Measurements from ENCODE around the gene STK32B. TPM values are rescaled to one million over a fixed set of nuclear protein-coding genes. Genes with fewer than 3 reads are reported as not detected.
"Not testable (repeated sequence)": the region's sequence is repeated elsewhere in the genome, so short reads cannot be mapped to it uniquely, and the experiment has no call there.

Gene STK32B
- total and polyA plus RNA-seq, 2 of the 4 experiments (the other 2 are of a cell fraction), result 5.5 to 6.3 TPM

DNA sequence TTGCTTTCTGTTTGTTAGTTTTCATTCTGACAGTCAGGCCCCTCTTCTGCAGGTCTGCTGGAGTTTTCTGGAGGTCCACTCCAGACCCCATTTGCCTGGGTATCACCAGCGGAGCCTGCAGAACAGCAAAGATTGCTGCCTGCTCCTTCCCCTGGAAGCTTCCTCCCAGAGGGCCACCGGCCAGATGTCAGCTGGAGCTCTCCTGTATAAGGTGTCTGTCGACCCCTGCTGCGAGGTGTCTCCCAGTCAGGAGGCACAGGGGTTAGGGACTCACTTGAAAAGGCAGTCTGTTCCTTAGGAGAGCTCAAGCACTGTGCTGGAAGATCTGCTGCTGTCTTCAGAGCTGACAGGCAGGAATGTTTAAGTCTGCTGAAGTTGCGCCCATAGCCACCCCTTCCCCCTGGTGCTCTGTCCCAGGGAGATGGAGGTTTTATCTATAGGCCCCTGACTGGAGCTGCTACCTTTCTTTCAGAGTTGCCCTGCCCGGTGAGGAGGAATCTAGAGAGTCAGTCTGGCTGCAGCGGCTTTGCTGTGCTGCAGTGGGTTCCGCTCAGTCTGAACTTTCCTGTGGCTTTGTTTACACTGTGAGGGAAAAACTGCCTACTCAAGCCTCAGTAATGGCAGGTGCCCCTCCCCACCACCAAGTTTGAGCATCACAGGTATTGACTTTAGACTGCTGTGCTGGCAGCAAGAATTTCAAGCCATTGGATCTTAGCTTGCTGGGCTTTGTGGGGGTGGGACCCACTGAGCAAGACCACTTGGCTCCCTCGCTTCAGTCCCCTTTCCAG, 246.9 kb downstream of the STK32B start:
- H3K27me3 ChIP-seq (ENCODE audit: control insufficient read depth, insufficient read depth, low read length); dilution Hi-C loops (cut with HindIII; ENCODE audit: low sequenced_read_pairs, unreplicated experiment); H2AK9ac ChIP-seq (replicated peaks; ENCODE audit: low read depth, low read length, poor library complexity); H3K9me1 ChIP-seq (ENCODE audit: insufficient read depth, low read length); H2AFZ ChIP-seq (replicated peaks; ENCODE audit: low read length, poor library complexity); H3K56ac ChIP-seq (ENCODE audit: extremely low read depth, insufficient read depth, low read length); H3K4me1 ChIP-seq (ENCODE audit: control insufficient read depth, insufficient read depth, low read length); H3K23ac ChIP-seq (ENCODE audit: low read depth, low read length); H3K14ac ChIP-seq (replicated peaks; ENCODE audit: low read depth, low read length); in situ Hi-C loops (cut with MboI; ENCODE audit: low sequenced_read_pairs); H2BK15ac ChIP-seq (ENCODE audit: low read depth, low read length); H3K27ac ChIP-seq (ENCODE audit: insufficient read depth, low read length); ATAC-seq (ENCODE audit: low read depth); H3K4ac ChIP-seq (ENCODE audit: low read depth, low read length); H2BK20ac ChIP-seq (ENCODE audit: low read depth, low read length); H3K9ac ChIP-seq (ENCODE audit: low read depth, low read length); H2BK120ac ChIP-seq (ENCODE audit: low read depth, low read length); H2AK5ac ChIP-seq (ENCODE audit: low read depth, low read length); intact Hi-C loops (cut with micrococcal nuclease); H4K8ac ChIP-seq (ENCODE audit: low read depth in 2 of 2, low read length in 2 of 2); DNase-seq; H4K5ac ChIP-seq (ENCODE audit: low read depth, low read length); H2BK5ac ChIP-seq (ENCODE audit: low read depth, low read length, poor library complexity, severe bottlenecking); H4K20me1 ChIP-seq (ENCODE audit: insufficient read depth, low read length); H4K91ac ChIP-seq (ENCODE audit: insufficient read depth, low read depth, low read length); H3K4me3 ChIP-seq (ENCODE audit: insufficient read depth, low read depth, low read length); H3K9me3 ChIP-seq (ENCODE audit: control insufficient read depth, insufficient read depth, low read length); H3K79me1 ChIP-seq (ENCODE audit: low read depth in 1 of 2, low read length in 2 of 2); H3K36me3 ChIP-seq (ENCODE audit: control insufficient read depth, insufficient read depth, low read length); BruUV-seq (replicated peaks); CTCF ChIA-PET; H3K4me2 ChIP-seq (ENCODE audit: low read depth, low read length); H3K18ac ChIP-seq (ENCODE audit: low read depth, low read length): not testable (repeated sequence)
- POLR2A ChIA-PET (ENCODE audit: unreplicated experiment), result interaction anchor here (0.6 kb wide), 1 partner anchor 68 kb away, joined by 3 read pairs; no protein-coding TSS in a partner anchor
- 73% methylated on average over 3 of the region's 9 CpGs; no CpG with 5 or more reads in 1 of the 2 experiments for WGBS, 2 experiments (ENCODE audit: extremely low coverage in 2 of 2, insufficient read length in 1 of 2)
